GM23338 (cell line): ENCODE data around the gene TMEM238. TPM values are rescaled to one million over a fixed set of nuclear protein-coding genes. Genes with fewer than 3 reads are reported as not detected.

Source experiments
- ATAC-seq: fragments of 200-7000 bp; cut with Tn5 transposase; 3 replicates; pipeline ENCODE4 v1.9.1; 2020
- DNase-seq: peaks from one replicate; pipeline ENCODE4 v3.0.0-alpha.2; 2015; ENCODE audit warnings: low spot score
- H2AFZ ChIP-seq: fragments of 200-600 bp; sonication (generic); 2 replicates; pipeline ENCODE4 v1.8.0; 2016; ENCODE audit warnings: antibody characterized with exemption, mild to moderate bottlenecking, moderate library complexity
- H3F3A ChIP-seq: fragments of 200-600 bp; sonication (generic); replicated peaks from 2 replicates; pipeline ENCODE4 v1.8.0; 2017; ENCODE audit warnings: antibody characterized with exemption, mixed run types, low read depth
- H3K27ac ChIP-seq: fragments of 200-600 bp; sonication (generic); 2 replicates; pipeline ENCODE4 v1.6.1; 2016; ENCODE audit warnings: low read depth
- H3K27me3 ChIP-seq: fragments of 200-600 bp; sonication (generic); 2 replicates; pipeline ENCODE4 v1.8.0; 2016; ENCODE audit warnings: mild to moderate bottlenecking, mixed run types, moderate library complexity; ENCODE audit not compliant: insufficient read depth
- H3K36me3 ChIP-seq: fragments of 200-600 bp; sonication (generic); 2 replicates; pipeline ENCODE4 v1.8.0; 2016; ENCODE audit warnings: mild to moderate bottlenecking; ENCODE audit not compliant: insufficient read depth
- H3K4me1 ChIP-seq: fragments of 200-600 bp; sonication (generic); 2 replicates; pipeline ENCODE4 v1.8.0; 2016; ENCODE audit warnings: mild to moderate bottlenecking, moderate library complexity; ENCODE audit not compliant: insufficient read depth
- H3K4me2 ChIP-seq: fragments of 200-600 bp; sonication (generic); 2 replicates; pipeline ENCODE4 v1.7.1; 2017; ENCODE audit warnings: mixed run types
- H3K4me3 ChIP-seq: fragments of 200-600 bp; sonication (generic); 2 replicates; pipeline ENCODE4 v1.6.1; 2016; ENCODE audit warnings: mixed run types
- H3K79me2 ChIP-seq: fragments of 200-600 bp; sonication (generic); replicated peaks from 2 replicates; pipeline ENCODE4 v1.8.0; 2017; ENCODE audit warnings: mild to moderate bottlenecking; ENCODE audit not compliant: insufficient read depth
- H3K9me2 ChIP-seq: fragments of 200-600 bp; sonication (generic); 2 replicates; pipeline ENCODE4 v1.8.0; 2017; ENCODE audit not compliant: insufficient read depth
- H4K20me1 ChIP-seq: fragments of 200-600 bp; sonication (generic); replicated peaks from 2 replicates; pipeline ENCODE4 v1.8.0; 2017; ENCODE audit warnings: mild to moderate bottlenecking; ENCODE audit not compliant: insufficient read depth
- H3K27ac Mint-ChIP-seq: 2 replicates; pipeline ENCODE4 v1.8.0; 2020; ENCODE audit warnings: inconsistent platforms, mild to moderate bottlenecking, moderate library complexity, mixed read lengths
- H3K27me3 Mint-ChIP-seq: 3 replicates; pipeline ENCODE4 v1.8.0; 2022; ENCODE audit warnings: low read depth, mild to moderate bottlenecking, moderate library complexity, mixed read lengths, inconsistent platforms; ENCODE audit not compliant: insufficient read depth, poor library complexity
- H3K36me3 Mint-ChIP-seq: 3 replicates; pipeline ENCODE4 v1.8.0; 2021; ENCODE audit warnings: low read depth, mild to moderate bottlenecking, inconsistent platforms, moderate library complexity, mixed read lengths
- H3K4me1 Mint-ChIP-seq: 3 replicates; pipeline ENCODE4 v1.8.0; 2020; ENCODE audit warnings: mild to moderate bottlenecking, inconsistent platforms, mixed read lengths
- H3K4me3 Mint-ChIP-seq: 3 replicates; pipeline ENCODE4 v1.8.0; 2021; ENCODE audit warnings: moderate library complexity, mild to moderate bottlenecking, inconsistent platforms, mixed read lengths
- H3K9me3 Mint-ChIP-seq: 3 replicates; pipeline ENCODE4 v1.8.0; 2020; ENCODE audit warnings: moderate library complexity, mild to moderate bottlenecking, inconsistent platforms, mixed read lengths
- CREB1 ChIP-seq: fragments of 250-450 bp; sonication (Bioruptor Pico); IDR thresholded peaks from 2 replicates; pipeline ENCODE4 v1.5.0; 2020; ENCODE audit warnings: low read depth, mild to moderate bottlenecking, moderate library complexity
- CTCF ChIP-seq, 2 experiments: fragments of 200-600 bp in 1 of 2; sonication (generic) in 1 of 2; conservative IDR thresholded peaks; 2 replicates each; pipeline versions ENCODE4 v1.5.1 to v1.6.1; 2016 to 2017; ENCODE audit warnings: antibody characterized with exemption in 2 of 2, low read depth in 2 of 2, mild to moderate bottlenecking in 2 of 2, moderate library complexity in 1 of 2
- EZH2 ChIP-seq: fragments of 200-600 bp; sonication (generic); IDR thresholded peaks from one replicate; pipeline ENCODE4 v1.8.0; 2017; ENCODE audit warnings: antibody characterized with exemption, mild to moderate bottlenecking, low read depth; ENCODE audit not compliant: unreplicated experiment
- EZH2phosphoT487 ChIP-seq: fragments of 200-600 bp; sonication (generic); IDR thresholded peaks from one replicate; pipeline ENCODE4 v1.8.1; 2018; ENCODE audit warnings: antibody characterized with exemption; ENCODE audit not compliant: unreplicated experiment
- JUNB ChIP-seq: IDR thresholded peaks from one replicate; pipeline ENCODE4 v1.6.1; 2016; ENCODE audit warnings: antibody characterized with exemption; ENCODE audit not compliant: unreplicated experiment
- NANOG ChIP-seq: IDR thresholded peaks from 2 replicates; pipeline ENCODE4 v1.6.1; 2016; ENCODE audit warnings: antibody characterized with exemption, borderline replicate concordance
- POLR2AphosphoS5 ChIP-seq: IDR thresholded peaks from 2 replicates; pipeline ENCODE4 v1.6.1; 2016; ENCODE audit warnings: antibody characterized with exemption, low read depth
- STAT1 ChIP-seq: IDR thresholded peaks from one replicate; pipeline ENCODE4 v1.6.1; 2016; ENCODE audit warnings: antibody characterized with exemption; ENCODE audit not compliant: unreplicated experiment
- ZNF114 ChIP-seq: fragments of 250-450 bp; sonication (Bioruptor Pico); IDR thresholded peaks from 2 replicates; pipeline ENCODE4 v1.5.0; 2020; ENCODE audit warnings: mild to moderate bottlenecking, moderate library complexity
- ZNF331 ChIP-seq: fragments of 250-450 bp; sonication (Bioruptor Pico); IDR thresholded peaks from 2 replicates; pipeline ENCODE4 v1.5.0; 2020; ENCODE audit warnings: low read depth, mild to moderate bottlenecking, moderate library complexity
- ZNF462 ChIP-seq: fragments of 250-450 bp; sonication (Bioruptor Pico); IDR thresholded peaks from 2 replicates; pipeline ENCODE4 v1.5.0; 2020; ENCODE audit warnings: mild to moderate bottlenecking, moderate library complexity
- polyA plus RNA-seq: library from polyadenylated mRNA; unstranded; fragments of >200 nt; fragmentation: Nextera tagmentation; extraction: Ambion mirVana; gene quantifications from 2 replicates; pipeline ENCODE4 v1.2.1, GENCODE V29; 2016
- total RNA-seq: library from RNA; depleted of rRNA; stranded (reverse); fragments of >200 nt; shearing (Covaris generic); gene quantifications from 2 replicates; pipeline ENCODE4 v1.2.3, GENCODE V29; 2014
- TF ChIP-seq, protein P1 (sequence below): IDR thresholded peaks from one replicate; pipeline ENCODE4 v1.6.1; 2018; ENCODE audit warnings: antibody characterized with exemption; ENCODE audit not compliant: unreplicated experiment
- TF ChIP-seq, protein P2 (sequence below): IDR thresholded peaks from 2 replicates; pipeline ENCODE4 v1.6.1; 2016; ENCODE audit warnings: antibody characterized with exemption

TMEM238 gene
- total and polyA plus RNA-seq, 2 experiments from 2014 or later, result 0.55 to 7.5 TPM

- no peak for TF ChIP-seq EZH2phosphoT487
- TF ChIP-seq STAT1, result no peak
- TF ChIP-seq CTCF (conservative IDR thresholded peaks at IDR 0.05; ENCODE audit: low read depth in 2 of 2), result no peak
- TF ChIP-seq ZNF114 (CRISPR knock-in tag), result no peak
- TF ChIP-seq, protein P1, sequence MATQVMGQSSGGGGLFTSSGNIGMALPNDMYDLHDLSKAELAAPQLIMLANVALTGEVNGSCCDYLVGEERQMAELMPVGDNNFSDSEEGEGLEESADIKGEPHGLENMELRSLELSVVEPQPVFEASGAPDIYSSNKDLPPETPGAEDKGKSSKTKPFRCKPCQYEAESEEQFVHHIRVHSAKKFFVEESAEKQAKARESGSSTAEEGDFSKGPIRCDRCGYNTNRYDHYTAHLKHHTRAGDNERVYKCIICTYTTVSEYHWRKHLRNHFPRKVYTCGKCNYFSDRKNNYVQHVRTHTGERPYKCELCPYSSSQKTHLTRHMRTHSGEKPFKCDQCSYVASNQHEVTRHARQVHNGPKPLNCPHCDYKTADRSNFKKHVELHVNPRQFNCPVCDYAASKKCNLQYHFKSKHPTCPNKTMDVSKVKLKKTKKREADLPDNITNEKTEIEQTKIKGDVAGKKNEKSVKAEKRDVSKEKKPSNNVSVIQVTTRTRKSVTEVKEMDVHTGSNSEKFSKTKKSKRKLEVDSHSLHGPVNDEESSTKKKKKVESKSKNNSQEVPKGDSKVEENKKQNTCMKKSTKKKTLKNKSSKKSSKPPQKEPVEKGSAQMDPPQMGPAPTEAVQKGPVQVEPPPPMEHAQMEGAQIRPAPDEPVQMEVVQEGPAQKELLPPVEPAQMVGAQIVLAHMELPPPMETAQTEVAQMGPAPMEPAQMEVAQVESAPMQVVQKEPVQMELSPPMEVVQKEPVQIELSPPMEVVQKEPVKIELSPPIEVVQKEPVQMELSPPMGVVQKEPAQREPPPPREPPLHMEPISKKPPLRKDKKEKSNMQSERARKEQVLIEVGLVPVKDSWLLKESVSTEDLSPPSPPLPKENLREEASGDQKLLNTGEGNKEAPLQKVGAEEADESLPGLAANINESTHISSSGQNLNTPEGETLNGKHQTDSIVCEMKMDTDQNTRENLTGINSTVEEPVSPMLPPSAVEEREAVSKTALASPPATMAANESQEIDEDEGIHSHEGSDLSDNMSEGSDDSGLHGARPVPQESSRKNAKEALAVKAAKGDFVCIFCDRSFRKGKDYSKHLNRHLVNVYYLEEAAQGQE, result no peak
- TF ChIP-seq, protein P2, sequence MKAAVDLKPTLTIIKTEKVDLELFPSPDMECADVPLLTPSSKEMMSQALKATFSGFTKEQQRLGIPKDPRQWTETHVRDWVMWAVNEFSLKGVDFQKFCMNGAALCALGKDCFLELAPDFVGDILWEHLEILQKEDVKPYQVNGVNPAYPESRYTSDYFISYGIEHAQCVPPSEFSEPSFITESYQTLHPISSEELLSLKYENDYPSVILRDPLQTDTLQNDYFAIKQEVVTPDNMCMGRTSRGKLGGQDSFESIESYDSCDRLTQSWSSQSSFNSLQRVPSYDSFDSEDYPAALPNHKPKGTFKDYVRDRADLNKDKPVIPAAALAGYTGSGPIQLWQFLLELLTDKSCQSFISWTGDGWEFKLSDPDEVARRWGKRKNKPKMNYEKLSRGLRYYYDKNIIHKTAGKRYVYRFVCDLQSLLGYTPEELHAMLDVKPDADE, result no peak
- TF ChIP-seq JUNB, result no peak
- TF ChIP-seq ZNF462, result no peak
- no peak for TF ChIP-seq CREB1 (CRISPR knock-in tag)
- no peak for TF ChIP-seq ZNF331
- TF ChIP-seq NANOG, result no peak
- TF ChIP-seq POLR2AphosphoS5, result no peak
- no peak for TF ChIP-seq EZH2
- DNase-seq, result no peak
- Mint-ChIP-seq H3K9me3 (peaks cover 28% of the 10 kb centered on the region), H3K27me3 (peaks cover 25% of the 10 kb centered on the region), H3K27ac (0 out of 2 replicates have a peak overlapping the region, but pooled peaks have one; percentile 56), H3K4me3 (peak overlapping the region; percentile 91), H3K4me1 (peaks cover 31% of the 10 kb centered on the region), H3K36me3 (peaks cover 86% of the 10 kb centered on the region)
- H3K27ac ChIP-seq, result peak overlapping the region; percentile 50; the same call in 1 of the 2 replicates
- H4K20me1 ChIP-seq, result peaks cover 57% of the 10 kb centered on the region
- peaks cover 44% of the 10 kb centered on the region for H3K79me2 ChIP-seq
- H3K4me1 ChIP-seq, result peaks cover 21% of the 10 kb centered on the region
- peaks cover 48% of the 10 kb centered on the region for H3K36me3 ChIP-seq
- H3K9me2 ChIP-seq, result peaks cover 8% of the 10 kb centered on the region
- H2AFZ ChIP-seq, result no peak overlapping the region
- peak overlapping the region; percentile 94 for H3K4me3 ChIP-seq
- peak overlapping the region; percentile 93 for H3K4me2 ChIP-seq
- H3F3A ChIP-seq, result peaks cover 55% of the 10 kb centered on the region
- no peaks in the 10 kb centered on the region for H3K27me3 ChIP-seq
- ATAC-seq, result no peak
These were observed 21.5 kb upstream of the TMEM238 start for GRCh38 chr19:55405638-55406037.
